HFF-Myc (cell line): ENCODE results near the gene CNKSR2.

ENCODE experiments used
- DNase-seq: peaks from one replicate; pipeline ENCODE4 v3.0.0-alpha.2; 2011; ENCODE audit warnings: low read depth; ENCODE audit errors: extremely low read depth
- H3K4me3 ChIP-seq: replicated peaks from 2 replicates; pipeline ENCODE4 v1.5.1; 2011; ENCODE audit warnings: low read depth, mild to moderate bottlenecking, control low read depth, low read length
- CTCF ChIP-seq: IDR thresholded peaks from 2 replicates; pipeline ENCODE4 v1.5.1; 2012; ENCODE audit warnings: mild to moderate bottlenecking, low read depth, low read length, control low read depth; ENCODE audit errors: missing control alignments

Gene CNKSR2

GRCh38 chrX:21574793-21575192 is 200.6 kb downstream of the CNKSR2 start:
- no peak for DNase-seq
- no peak for TF ChIP-seq CTCF

GRCh38 chrX:21581479-21581878 is 207.3 kb downstream of the CNKSR2 start:
- H3K4me3 ChIP-seq: no peak overlapping the region
- no peak for TF ChIP-seq CTCF
- no peak for DNase-seq

More at GRCh38 chrX:21574793-21575192, 200.6 kb downstream of the CNKSR2 start:
- H3K4me3 ChIP-seq: no peak overlapping the region

- H3K4me3 ChIP-seq: no peak overlapping the region
- DNase-seq: no peak
- TF ChIP-seq CTCF: no peak
Measured at GRCh38 chrX:21586001-21586400, 211.8 kb downstream of the CNKSR2 start.

- DNase-seq: no peak
- H3K4me3 ChIP-seq: no peak overlapping the region
- TF ChIP-seq CTCF: no peak
Measured at GRCh38 chrX:21590012-21590776, 216.0 kb downstream of the CNKSR2 start.

- H3K4me3 ChIP-seq: no peak overlapping the region
- TF ChIP-seq CTCF: no peak
- DNase-seq: peak; percentile 2
Measured at GRCh38 chrX:21606002-21606401, 231.8 kb downstream of the CNKSR2 start.

- H3K4me3 ChIP-seq: no peak overlapping the region
- no peak for DNase-seq
- TF ChIP-seq CTCF: no peak
Measured at GRCh38 chrX:21610168-21610567, 235.9 kb downstream of the CNKSR2 start.

- no peak for TF ChIP-seq CTCF
- no peak overlapping the region for H3K4me3 ChIP-seq
- DNase-seq: no peak
Measured at GRCh38 chrX:21612154-21612553, 237.9 kb downstream of the CNKSR2 start.
